Stromal cell of bone marrow (primary cell): ENCODE measurements around the gene IGFL4.

Experiments used
- DNase-seq: peaks from one replicate; pipeline ENCODE4 v3.0.0-alpha.2; 2012; ENCODE audit warnings: low read depth

Gene IGFL4

GRCh38 chr19:46063201-46063600 is 22.4 kb upstream of the IGFL4 start:
- DNase-seq = no peak

GRCh38 chr19:46060012-46060411 is 19.2 kb upstream of the IGFL4 start:
- DNase-seq = no peak

GRCh38 chr19:46058778-46059177 is 18.0 kb upstream of the IGFL4 start:
- DNase-seq = no peak

GRCh38 chr19:46056536-46056935 is 15.7 kb upstream of the IGFL4 start:
- DNase-seq = no peak

- DNase-seq = no peak
Observed at GRCh38 chr19:46052896-46053295, 12.1 kb upstream of the IGFL4 start.

- DNase-seq = no peak
Observed at GRCh38 chr19:46049597-46049996, 8.8 kb upstream of the IGFL4 start.

GRCh38 chr19:46043519-46043918 is 2.7 kb upstream of the IGFL4 start:
- no peak for DNase-seq

- DNase-seq = no peak
Observed at GRCh38 chr19:46042252-46042883, 1.6 kb upstream of the IGFL4 start.

GRCh38 chr19:46040125-46040524 is 677 bp downstream of the IGFL4 start:
- no peak for DNase-seq

- no peak for DNase-seq
Observed at GRCh38 chr19:46036744-46037128, 4.1 kb downstream of the IGFL4 start.

GRCh38 chr19:46035986-46036743 is 4.6 kb downstream of the IGFL4 start:
- no peak for DNase-seq

- DNase-seq = no peak
Observed at GRCh38 chr19:46035546-46035945, 5.3 kb downstream of the IGFL4 start.

- DNase-seq = no peak
Observed at GRCh38 chr19:46033401-46033800, 7.4 kb downstream of the IGFL4 start.

- DNase-seq = no peak
Observed at GRCh38 chr19:46032597-46033025, 8.2 kb downstream of the IGFL4 start.

- DNase-seq = no peak
Observed at GRCh38 chr19:46031781-46032596, 8.8 kb downstream of the IGFL4 start.

GRCh38 chr19:46030812-46031550 is 9.8 kb downstream of the IGFL4 start:
- no peak for DNase-seq

- no peak for DNase-seq
Observed at GRCh38 chr19:46025835-46026234, 15.0 kb downstream of the IGFL4 start.

GRCh38 chr19:46023311-46023779 is 17.5 kb downstream of the IGFL4 start:
- DNase-seq = no peak

GRCh38 chr19:46022431-46023310 is 18.1 kb downstream of the IGFL4 start, which contains the start of gene PGLYRP1:
PGLYRP1 (minus strand) TSS chr19:46023053; CDS start chr19:46023021, 32 bp downstream.
- no peak for DNase-seq

GRCh38 chr19:46022061-46022430 is 18.8 kb downstream of the IGFL4 start:
- DNase-seq = no peak

GRCh38 chr19:46021531-46022041 is 19.2 kb downstream of the IGFL4 start:
- DNase-seq = no peak
